Mammary epithelial cell (primary cell): Measurements from ENCODE around the gene STX8.

Experiments
- EZH2 ChIP-seq: IDR thresholded peaks from 2 replicates; pipeline ENCODE4 v1.6.1; 2012; ENCODE audit warnings: low read length, inconsistent platforms, borderline replicate concordance
- TF ChIP-seq, protein P1 (sequence below), 2 donors: IDR thresholded peaks in 1 of 2; conservative IDR thresholded peaks in 1 of 2; 2 replicates each; pipeline ENCODE4 v1.5.1; 2011 to 2012; ENCODE audit warnings: inconsistent platforms in 2 of 2, low read length in 2 of 2, mild to moderate bottlenecking in 2 of 2, control low read depth in 1 of 2, low read depth in 1 of 2; ENCODE audit not compliant: insufficient read depth in 1 of 2; ENCODE audit errors: extremely low read depth in 1 of 2

- TF ChIP-seq, protein P1, sequence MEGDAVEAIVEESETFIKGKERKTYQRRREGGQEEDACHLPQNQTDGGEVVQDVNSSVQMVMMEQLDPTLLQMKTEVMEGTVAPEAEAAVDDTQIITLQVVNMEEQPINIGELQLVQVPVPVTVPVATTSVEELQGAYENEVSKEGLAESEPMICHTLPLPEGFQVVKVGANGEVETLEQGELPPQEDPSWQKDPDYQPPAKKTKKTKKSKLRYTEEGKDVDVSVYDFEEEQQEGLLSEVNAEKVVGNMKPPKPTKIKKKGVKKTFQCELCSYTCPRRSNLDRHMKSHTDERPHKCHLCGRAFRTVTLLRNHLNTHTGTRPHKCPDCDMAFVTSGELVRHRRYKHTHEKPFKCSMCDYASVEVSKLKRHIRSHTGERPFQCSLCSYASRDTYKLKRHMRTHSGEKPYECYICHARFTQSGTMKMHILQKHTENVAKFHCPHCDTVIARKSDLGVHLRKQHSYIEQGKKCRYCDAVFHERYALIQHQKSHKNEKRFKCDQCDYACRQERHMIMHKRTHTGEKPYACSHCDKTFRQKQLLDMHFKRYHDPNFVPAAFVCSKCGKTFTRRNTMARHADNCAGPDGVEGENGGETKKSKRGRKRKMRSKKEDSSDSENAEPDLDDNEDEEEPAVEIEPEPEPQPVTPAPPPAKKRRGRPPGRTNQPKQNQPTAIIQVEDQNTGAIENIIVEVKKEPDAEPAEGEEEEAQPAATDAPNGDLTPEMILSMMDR (conservative IDR thresholded peaks at IDR 0.05 in 1 of 2, IDR thresholded peaks at IDR 0.05 in 1 of 2; ENCODE audit: extremely low read depth in 1 of 2, insufficient read depth in 1 of 2, low read depth in 1 of 2, low read length in 2 of 2): no peak
- TF ChIP-seq EZH2: no peak
Observed at GRCh38 chr17:9332132-9332494, 243.5 kb downstream of the STX8 start.
